Hippocampal formation (tissue), 2 donors: ENCODE measurements around the gene RPL31.

Experiments used
- DNase-seq, 2 donors: peaks; one replicate each; lab custom pipeline; 2025; lab: John Stamatoyannopoulos, UW

Gene RPL31

GRCh38 chr2:101001691-101002561, at the start of gene RPL31:
Gene RPL31 (plus strand): TSS chr2:101002289. CDS start chr2:101002702, 413 bp downstream.
- DNase-seq: peak; percentile 94 to 96

- DNase-seq: no peak
Observed at GRCh38 chr2:100952512-100952911, 49.6 kb upstream of the RPL31 start.

- no peak for DNase-seq
Observed at GRCh38 chr2:100953406-100954043, 48.6 kb upstream of the RPL31 start.

GRCh38 chr2:100954044-100954420, 48.1 kb upstream of the RPL31 start:
- DNase-seq: no peak

GRCh38 chr2:100955226-100955625, 46.9 kb upstream of the RPL31 start:
- DNase-seq: no peak

GRCh38 chr2:100956081-100956480, 46.0 kb upstream of the RPL31 start:
- no peak for DNase-seq

GRCh38 chr2:100957996-100958653, 44.0 kb upstream of the RPL31 start:
- DNase-seq: no peak

GRCh38 chr2:100959225-100959880, 42.7 kb upstream of the RPL31 start:
- no peak for DNase-seq

- DNase-seq: no peak
Observed at GRCh38 chr2:100960688-100961087, 41.4 kb upstream of the RPL31 start.

GRCh38 chr2:100962366-100963025, 39.6 kb upstream of the RPL31 start:
- no peak for DNase-seq

GRCh38 chr2:100963026-100963375, 39.1 kb upstream of the RPL31 start:
- no peak for DNase-seq

GRCh38 chr2:100964222-100964621, 37.9 kb upstream of the RPL31 start:
- DNase-seq: no peak

- no peak for DNase-seq
Observed at GRCh38 chr2:100964681-100965169, 37.4 kb upstream of the RPL31 start.

GRCh38 chr2:100965596-100965995, 36.5 kb upstream of the RPL31 start:
- no peak for DNase-seq

GRCh38 chr2:100967716-100968115, 34.4 kb upstream of the RPL31 start:
- no peak for DNase-seq

GRCh38 chr2:100968146-100969145, 33.6 kb upstream of the RPL31 start:
- no peak for DNase-seq

GRCh38 chr2:100969998-100970397, 32.1 kb upstream of the RPL31 start:
- DNase-seq: no peak

GRCh38 chr2:100971221-100971620, 30.9 kb upstream of the RPL31 start:
- no peak for DNase-seq

GRCh38 chr2:100972452-100972851, 29.6 kb upstream of the RPL31 start:
- DNase-seq: no peak
